Activated T-cell treated with anti-CD3 and anti-CD28 coated beads, Interleukin-2, amount 50 U/mL, for 24 hours (primary cell): Measurements from ENCODE around the gene PTPN20.

Source experiments
- DNase-seq: peaks from one replicate; pipeline ENCODE4 v3.0.0-alpha.2; 2020
- H3K27ac Mint-ChIP-seq: 2 replicates; pipeline ENCODE4 v1.8.0; 2020; ENCODE audit warnings: mild to moderate bottlenecking, mixed read lengths
- H3K27me3 Mint-ChIP-seq: 2 replicates; pipeline ENCODE4 v1.8.0; 2020; ENCODE audit warnings: mixed read lengths
- H3K36me3 Mint-ChIP-seq: 2 replicates; pipeline ENCODE4 v1.8.0; 2020; ENCODE audit warnings: low read depth, mixed read lengths
- H3K4me1 Mint-ChIP-seq: 2 replicates; pipeline ENCODE4 v1.8.0; 2020; ENCODE audit warnings: low read depth, mixed read lengths
- H3K4me3 Mint-ChIP-seq: 2 replicates; pipeline ENCODE4 v1.8.0; 2020; ENCODE audit warnings: mild to moderate bottlenecking, moderate library complexity, mixed read lengths
- H3K9me3 Mint-ChIP-seq: 2 replicates; pipeline ENCODE4 v1.8.0; 2020; ENCODE audit warnings: mixed read lengths

The PTPN20 gene

GRCh38 chr10:46998595-46998994 is 87.4 kb downstream of the PTPN20 start:
- Mint-ChIP-seq H3K27me3 (peaks cover 13% of the 10 kb centered on the region), H3K4me1 (no peaks in the 10 kb centered on the region), H3K9me3 (peaks cover 5% of the 10 kb centered on the region), H3K4me3 (no peak overlapping the region), H3K27ac (no peak overlapping the region), H3K36me3 (no peaks in the 10 kb centered on the region)
- DNase-seq, result no peak

- Mint-ChIP-seq H3K27ac (no peak overlapping the region), H3K4me1 (no peaks in the 10 kb centered on the region), H3K36me3 (no peaks in the 10 kb centered on the region), H3K9me3 (peaks cover 5% of the 10 kb centered on the region), H3K4me3 (no peak overlapping the region), H3K27me3 (peaks cover 13% of the 10 kb centered on the region)
- no peak for DNase-seq
Observed at GRCh38 chr10:46999217-46999616, 88.0 kb downstream of the PTPN20 start.

GRCh38 chr10:47008769-47009168 is 97.5 kb downstream of the PTPN20 start:
- Mint-ChIP-seq H3K9me3 (no peaks in the 10 kb centered on the region), H3K27ac (no peak overlapping the region), H3K4me1 (no peaks in the 10 kb centered on the region), H3K27me3 (no peaks in the 10 kb centered on the region), H3K4me3 (no peak overlapping the region), H3K36me3 (no peaks in the 10 kb centered on the region)
- no peak for DNase-seq

- H3K36me3 Mint-ChIP-seq, result no peaks in the 10 kb centered on the region
- H3K27me3 Mint-ChIP-seq, result no peaks in the 10 kb centered on the region
- no peak overlapping the region for H3K27ac Mint-ChIP-seq
- no peak overlapping the region for H3K4me3 Mint-ChIP-seq
- DNase-seq, result no peak
- no peaks in the 10 kb centered on the region for H3K9me3 Mint-ChIP-seq
- H3K4me1 Mint-ChIP-seq, result no peaks in the 10 kb centered on the region
Observed at GRCh38 chr10:47009215-47009838, 98.1 kb downstream of the PTPN20 start.

GRCh38 chr10:47010036-47010435 is 98.8 kb downstream of the PTPN20 start:
- DNase-seq, result no peak
- Mint-ChIP-seq H3K9me3 (no peaks in the 10 kb centered on the region), H3K27ac (no peak overlapping the region), H3K4me3 (no peak overlapping the region), H3K36me3 (no peaks in the 10 kb centered on the region), H3K27me3 (no peaks in the 10 kb centered on the region), H3K4me1 (no peaks in the 10 kb centered on the region)

- Mint-ChIP-seq H3K4me3 (no peak overlapping the region), H3K36me3 (no peaks in the 10 kb centered on the region), H3K27me3 (no peaks in the 10 kb centered on the region), H3K4me1 (no peaks in the 10 kb centered on the region), H3K9me3 (no peaks in the 10 kb centered on the region), H3K27ac (no peak overlapping the region)
- no peak for DNase-seq
Observed at GRCh38 chr10:47012214-47012613, 101.0 kb downstream of the PTPN20 start.

GRCh38 chr10:47013507-47014154 is 102.4 kb downstream of the PTPN20 start:
- Mint-ChIP-seq H3K27me3 (no peaks in the 10 kb centered on the region), H3K27ac (no peak overlapping the region), H3K9me3 (no peaks in the 10 kb centered on the region), H3K4me3 (no peak overlapping the region), H3K36me3 (no peaks in the 10 kb centered on the region), H3K4me1 (no peaks in the 10 kb centered on the region)
- DNase-seq, result no peak

- Mint-ChIP-seq H3K4me1 (no peaks in the 10 kb centered on the region), H3K36me3 (no peaks in the 10 kb centered on the region), H3K27me3 (no peaks in the 10 kb centered on the region), H3K9me3 (no peaks in the 10 kb centered on the region), H3K27ac (no peak overlapping the region), H3K4me3 (no peak overlapping the region)
- DNase-seq, result no peak
Observed at GRCh38 chr10:47015404-47015803, 104.2 kb downstream of the PTPN20 start.

GRCh38 chr10:47016564-47016963 is 105.3 kb downstream of the PTPN20 start:
- Mint-ChIP-seq H3K27me3 (no peaks in the 10 kb centered on the region), H3K9me3 (no peaks in the 10 kb centered on the region), H3K4me1 (no peaks in the 10 kb centered on the region), H3K27ac (no peak overlapping the region), H3K4me3 (no peak overlapping the region), H3K36me3 (no peaks in the 10 kb centered on the region)
- DNase-seq, result no peak

GRCh38 chr10:47018026-47018735 is 107.0 kb downstream of the PTPN20 start:
- H3K4me1 Mint-ChIP-seq, result no peaks in the 10 kb centered on the region
- DNase-seq, result no peak
- H3K4me3 Mint-ChIP-seq, result no peak overlapping the region
- H3K27me3 Mint-ChIP-seq, result no peaks in the 10 kb centered on the region
- H3K9me3 Mint-ChIP-seq, result no peaks in the 10 kb centered on the region
- no peaks in the 10 kb centered on the region for H3K36me3 Mint-ChIP-seq
- H3K27ac Mint-ChIP-seq, result no peak overlapping the region

GRCh38 chr10:47019155-47020145 is 108.2 kb downstream of the PTPN20 start:
- H3K4me1 Mint-ChIP-seq, result no peaks in the 10 kb centered on the region
- DNase-seq, result peak; percentile 11
- H3K27ac Mint-ChIP-seq, result no peak overlapping the region
- H3K4me3 Mint-ChIP-seq, result no peak overlapping the region
- no peaks in the 10 kb centered on the region for H3K9me3 Mint-ChIP-seq
- no peaks in the 10 kb centered on the region for H3K36me3 Mint-ChIP-seq
- H3K27me3 Mint-ChIP-seq, result peaks cover 7% of the 10 kb centered on the region

- no peaks in the 10 kb centered on the region for H3K36me3 Mint-ChIP-seq
- H3K4me1 Mint-ChIP-seq, result peaks cover 3% of the 10 kb centered on the region
- no peak overlapping the region for H3K4me3 Mint-ChIP-seq
- no peak overlapping the region for H3K27ac Mint-ChIP-seq
- peaks cover 7% of the 10 kb centered on the region for H3K27me3 Mint-ChIP-seq
- no peaks in the 10 kb centered on the region for H3K9me3 Mint-ChIP-seq
- peak; percentile 15 for DNase-seq
Observed at GRCh38 chr10:47020471-47020870, 109.2 kb downstream of the PTPN20 start.

GRCh38 chr10:47021850-47022249 is 110.6 kb downstream of the PTPN20 start:
- Mint-ChIP-seq H3K36me3 (no peaks in the 10 kb centered on the region), H3K27ac (no peak overlapping the region), H3K9me3 (no peaks in the 10 kb centered on the region), H3K4me1 (peaks cover 3% of the 10 kb centered on the region), H3K27me3 (peaks cover 7% of the 10 kb centered on the region), H3K4me3 (no peak overlapping the region)
- peak; percentile 7 for DNase-seq
